ENCODE data around the gene OAF. TPM values are rescaled to one million over a fixed set of nuclear protein-coding genes. Genes with fewer than 3 reads are reported as not detected.

Gene OAF
- total RNA-seq, 1 donor = 58.6 TPM

DNA sequence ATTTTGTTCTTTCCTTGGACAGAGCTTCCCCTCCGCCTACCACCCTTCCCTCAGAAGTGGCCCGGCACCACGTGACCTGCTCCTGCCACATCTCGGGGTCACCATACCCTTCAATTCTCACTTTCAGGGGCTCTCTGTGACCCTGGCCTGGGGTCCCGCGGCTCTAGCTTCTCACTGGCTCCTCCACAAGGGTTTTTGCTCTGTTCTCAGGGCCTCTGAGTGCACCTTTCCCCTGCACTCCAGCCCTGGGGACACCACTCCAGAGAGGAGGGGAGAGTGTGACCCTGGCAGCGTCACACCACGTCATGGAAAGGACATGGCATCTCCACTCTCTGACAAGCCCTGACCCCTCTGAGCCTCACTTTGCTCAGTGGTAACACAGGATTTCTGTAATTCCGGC is 46.5 kb downstream of the OAF start:
- TF ChIP-seq, protein P1, sequence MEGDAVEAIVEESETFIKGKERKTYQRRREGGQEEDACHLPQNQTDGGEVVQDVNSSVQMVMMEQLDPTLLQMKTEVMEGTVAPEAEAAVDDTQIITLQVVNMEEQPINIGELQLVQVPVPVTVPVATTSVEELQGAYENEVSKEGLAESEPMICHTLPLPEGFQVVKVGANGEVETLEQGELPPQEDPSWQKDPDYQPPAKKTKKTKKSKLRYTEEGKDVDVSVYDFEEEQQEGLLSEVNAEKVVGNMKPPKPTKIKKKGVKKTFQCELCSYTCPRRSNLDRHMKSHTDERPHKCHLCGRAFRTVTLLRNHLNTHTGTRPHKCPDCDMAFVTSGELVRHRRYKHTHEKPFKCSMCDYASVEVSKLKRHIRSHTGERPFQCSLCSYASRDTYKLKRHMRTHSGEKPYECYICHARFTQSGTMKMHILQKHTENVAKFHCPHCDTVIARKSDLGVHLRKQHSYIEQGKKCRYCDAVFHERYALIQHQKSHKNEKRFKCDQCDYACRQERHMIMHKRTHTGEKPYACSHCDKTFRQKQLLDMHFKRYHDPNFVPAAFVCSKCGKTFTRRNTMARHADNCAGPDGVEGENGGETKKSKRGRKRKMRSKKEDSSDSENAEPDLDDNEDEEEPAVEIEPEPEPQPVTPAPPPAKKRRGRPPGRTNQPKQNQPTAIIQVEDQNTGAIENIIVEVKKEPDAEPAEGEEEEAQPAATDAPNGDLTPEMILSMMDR (IDR thresholded peaks at IDR 0.05; ENCODE audit: insufficient read depth, low read length) = no peak
- DNase-seq (ENCODE audit: low read depth) = no peak
- no peak overlapping the region for H3K4me3 ChIP-seq (ENCODE audit: low read depth, low read length)

DNA sequence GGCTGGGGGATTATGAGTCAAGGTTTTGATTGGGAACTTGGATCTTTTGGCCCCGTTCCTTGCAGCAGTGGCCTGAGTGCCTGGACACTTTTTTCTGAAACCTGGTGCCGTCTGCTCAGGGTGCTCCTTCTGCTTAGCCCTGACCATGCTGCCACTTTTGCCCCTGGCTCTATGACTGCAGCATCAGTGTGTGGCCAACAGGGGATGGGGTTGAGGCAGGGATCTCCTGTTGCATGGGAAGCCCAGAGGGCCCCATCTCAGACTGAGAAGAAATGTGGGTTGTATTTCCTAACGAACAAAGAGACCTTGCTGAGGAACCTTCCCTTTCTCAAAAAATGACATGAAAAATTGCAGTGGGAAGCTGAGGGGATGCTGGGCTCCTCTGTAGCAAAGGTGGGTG is 47.8 kb downstream of the OAF start:
- DNase-seq (ENCODE audit: low read depth) = no peak
- H3K4me3 ChIP-seq (ENCODE audit: low read depth, low read length) = no peak overlapping the region
- TF ChIP-seq, protein P1 (IDR thresholded peaks at IDR 0.05; ENCODE audit: insufficient read depth, low read length) = no peak

DNA sequence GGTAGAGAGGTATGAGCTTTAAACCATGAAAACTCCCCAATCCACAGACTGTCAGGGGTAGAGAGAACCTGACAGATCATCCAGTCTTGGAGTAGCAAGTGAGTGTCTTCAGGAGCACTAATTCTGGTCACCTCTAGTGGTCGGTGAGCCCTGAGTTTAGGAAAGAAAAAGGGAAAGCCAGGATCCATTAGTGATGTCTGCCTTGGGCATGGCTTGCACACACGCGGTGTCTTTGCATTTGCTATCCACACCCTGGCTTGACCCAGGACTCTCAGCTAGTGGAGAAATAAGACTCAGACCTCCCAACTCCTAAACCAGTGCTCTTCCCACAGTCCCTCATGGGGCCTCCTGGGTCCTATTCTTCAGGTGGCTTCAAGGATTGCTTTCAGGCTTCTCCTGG is 48.4 kb downstream of the OAF start:
- no peak for DNase-seq (ENCODE audit: low read depth)
- TF ChIP-seq, protein P1 (IDR thresholded peaks at IDR 0.05; ENCODE audit: insufficient read depth, low read length) = no peak

DNA sequence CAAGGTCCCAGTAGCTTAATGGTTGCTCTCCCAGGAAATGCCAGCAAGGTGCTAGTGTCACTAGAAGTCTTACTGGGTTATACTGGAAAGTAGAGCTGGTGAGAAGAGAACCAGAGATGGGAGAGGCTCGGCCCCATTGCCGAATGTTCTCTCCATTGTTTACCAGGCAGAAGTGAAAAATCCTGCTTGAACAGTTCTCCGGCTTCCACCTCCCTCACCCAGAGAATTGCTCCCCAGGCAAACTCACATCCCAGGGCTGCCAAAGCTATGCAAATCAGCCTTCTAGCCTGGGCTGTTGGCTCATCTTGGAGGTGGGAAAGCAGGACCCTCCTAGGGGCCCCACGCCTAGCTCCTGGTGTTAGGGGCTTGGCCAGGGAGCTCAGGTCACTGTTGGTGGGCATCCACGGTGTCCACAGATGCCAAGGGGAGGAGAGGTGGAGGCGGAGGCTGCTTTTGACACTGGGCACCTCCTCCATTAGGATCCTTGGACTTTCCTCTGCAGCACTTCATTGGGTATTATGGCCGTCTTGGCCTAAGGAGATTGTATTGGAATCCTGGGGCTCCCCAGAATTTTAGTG is 49.2 kb downstream of the OAF start:
- no peak for DNase-seq (ENCODE audit: low read depth)
- H3K4me3 ChIP-seq (ENCODE audit: low read depth, low read length) = no peak overlapping the region
- TF ChIP-seq, protein P1 (IDR thresholded peaks at IDR 0.05; ENCODE audit: insufficient read depth, low read length) = no peak

More for the DNA sequence above, 48.4 kb downstream of the OAF start:
- no peak overlapping the region for H3K4me3 ChIP-seq (ENCODE audit: low read depth, low read length)

DNA sequence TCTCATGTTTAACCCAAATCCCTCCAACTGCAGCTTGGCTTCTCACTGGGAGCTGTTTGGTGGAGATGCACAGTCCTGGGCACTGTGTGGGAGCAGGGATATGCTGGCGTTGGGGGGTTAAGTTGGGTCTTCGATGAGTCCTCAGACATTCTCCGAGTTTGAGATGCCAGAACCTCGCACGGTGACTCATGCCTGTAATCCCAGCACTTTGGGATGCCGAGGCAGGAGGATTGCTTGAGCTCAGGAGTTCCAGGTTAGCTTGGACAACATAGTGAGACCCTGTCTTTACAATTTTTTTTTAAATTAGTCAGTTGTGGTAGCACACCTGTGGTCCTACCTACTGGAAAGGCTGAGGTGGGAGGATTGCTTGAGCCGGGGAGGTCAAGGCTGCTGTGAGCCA is 49.8 kb downstream of the OAF start:
- TF ChIP-seq, protein P1 (IDR thresholded peaks at IDR 0.05; ENCODE audit: insufficient read depth, low read length) = no peak
- H3K4me3 ChIP-seq (ENCODE audit: low read depth, low read length) = no peak overlapping the region
- no peak for DNase-seq (ENCODE audit: low read depth)

DNA sequence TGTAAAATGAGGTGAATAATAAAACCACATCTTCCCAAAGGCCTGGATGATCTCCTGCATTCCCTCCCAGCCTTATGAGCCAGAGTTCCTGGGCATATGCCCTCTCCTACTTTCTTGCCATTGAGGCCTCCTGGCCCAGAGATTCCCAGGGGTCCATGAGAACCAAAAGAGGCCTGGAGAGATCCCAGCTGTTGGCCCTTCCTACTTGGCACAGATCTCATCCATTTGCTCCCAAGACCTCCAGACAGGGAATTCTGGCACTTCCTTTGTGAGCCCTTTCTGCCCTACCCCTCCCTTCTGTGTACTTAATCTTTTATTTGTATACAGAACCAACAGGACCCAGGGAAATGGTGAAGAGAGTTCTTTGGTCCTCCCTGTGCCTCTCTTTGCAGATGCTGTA is 50.5 kb downstream of the OAF start:
- TF ChIP-seq, protein P1 (IDR thresholded peaks at IDR 0.05; ENCODE audit: insufficient read depth, low read length) = no peak
- H3K4me3 ChIP-seq (ENCODE audit: low read depth, low read length) = no peak overlapping the region
- no peak for DNase-seq (ENCODE audit: low read depth)

DNA sequence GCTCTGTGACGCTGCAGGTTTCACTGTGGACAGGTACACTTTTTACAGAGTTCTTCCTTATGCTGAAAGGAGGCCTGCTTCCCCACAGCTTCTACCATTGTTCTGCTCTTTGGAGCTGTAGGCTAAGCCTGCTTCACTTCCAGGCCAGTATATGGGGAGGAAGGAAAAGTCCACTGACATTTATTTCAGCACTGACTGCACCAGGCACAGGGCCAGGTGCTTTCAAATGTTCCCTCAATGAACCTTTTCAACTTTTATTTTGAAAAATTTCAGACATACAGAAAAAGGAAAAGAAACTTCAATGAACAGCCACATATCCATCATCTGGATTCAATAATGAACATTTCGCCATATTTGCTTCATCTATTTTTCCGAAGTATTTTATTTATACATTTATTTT is 51.1 kb downstream of the OAF start:
- H3K4me3 ChIP-seq (ENCODE audit: low read depth, low read length) = no peak overlapping the region
- DNase-seq (ENCODE audit: low read depth) = no peak
- TF ChIP-seq, protein P1 (IDR thresholded peaks at IDR 0.05; ENCODE audit: insufficient read depth, low read length) = no peak

Data from fibroblast of the aortic adventitia (primary cell).